Endothelial cell of umbilical vein (primary cell): ENCODE data around the gene IQCH.

Experiments used
- EZH2 ChIP-seq: IDR thresholded peaks from 2 replicates; pipeline ENCODE4 v1.6.1; 2012; ENCODE audit warnings: borderline replicate concordance, low read depth, mild to moderate bottlenecking, moderate library complexity, low read length, inconsistent platforms; ENCODE audit not compliant: severe bottlenecking
- FOS ChIP-seq: IDR thresholded peaks from 2 replicates; pipeline ENCODE4 v1.6.1; 2011; ENCODE audit warnings: mild to moderate bottlenecking, low read length, moderate library complexity, borderline replicate concordance; ENCODE audit not compliant: insufficient read depth
- GATA2 ChIP-seq: IDR thresholded peaks from 2 replicates; pipeline ENCODE4 v1.7.0; 2011; ENCODE audit warnings: low read depth, mild to moderate bottlenecking, moderate library complexity, mixed read lengths, low read length; ENCODE audit not compliant: insufficient read length, insufficient read depth
- MYC ChIP-seq: IDR thresholded peaks from one replicate; pipeline ENCODE4 v1.6.1; 2011; ENCODE audit warnings: mild to moderate bottlenecking, low read depth, low read length
- POLR2A ChIP-seq: IDR thresholded peaks from 2 replicates; pipeline ENCODE4 v1.6.1; 2012; ENCODE audit warnings: low read depth, mild to moderate bottlenecking, control low read depth, low read length
- POLR2AphosphoS5 ChIP-seq: IDR thresholded peaks from 2 replicates; pipeline ENCODE4 v1.6.1; 2012; ENCODE audit warnings: low read depth, mild to moderate bottlenecking, control low read depth, low read length, moderate library complexity; ENCODE audit not compliant: insufficient read depth
- TF ChIP-seq, protein P1 (sequence below), 2 donors: IDR thresholded peaks; 1 replicate in 1 of 2; 2 replicates in 1 of 2; pipeline ENCODE4 v1.5.1; 2011; ENCODE audit warnings: low read length in 2 of 2, mild to moderate bottlenecking in 2 of 2, moderate library complexity in 2 of 2, control low read depth in 1 of 2, inconsistent platforms in 1 of 2, low read depth in 1 of 2; ENCODE audit not compliant: insufficient read depth in 1 of 2; ENCODE audit errors: extremely low read depth in 1 of 2
- TF ChIP-seq, protein P2 (sequence below): IDR thresholded peaks from 2 replicates; pipeline ENCODE4 v1.6.1; 2011; ENCODE audit not compliant: insufficient read depth, insufficient read length

DNA sequence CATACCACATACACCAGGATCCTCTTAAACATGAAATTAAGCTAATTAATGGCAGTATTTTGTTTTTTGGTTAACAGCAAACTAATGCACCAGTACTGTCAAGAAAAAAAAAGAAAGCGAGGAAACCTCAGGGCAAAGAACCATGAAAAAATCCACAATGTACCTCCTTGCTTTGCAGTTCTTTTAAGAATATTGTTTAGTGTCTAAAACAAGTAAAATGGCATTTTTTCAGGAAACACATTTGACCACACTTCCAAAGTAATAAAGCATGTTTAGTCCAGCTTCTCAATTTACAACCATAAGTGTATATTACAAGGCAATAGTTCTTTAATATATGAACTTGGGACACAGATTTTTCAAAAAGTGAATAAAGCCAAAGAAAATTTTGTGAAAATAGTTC lies 26.7 kb upstream of the IQCH start:
- TF ChIP-seq POLR2A (no peak), GATA2 (no peak), FOS (no peak), POLR2AphosphoS5 (no peak), EZH2 (no peak), MYC (no peak)
- TF ChIP-seq, protein P1, sequence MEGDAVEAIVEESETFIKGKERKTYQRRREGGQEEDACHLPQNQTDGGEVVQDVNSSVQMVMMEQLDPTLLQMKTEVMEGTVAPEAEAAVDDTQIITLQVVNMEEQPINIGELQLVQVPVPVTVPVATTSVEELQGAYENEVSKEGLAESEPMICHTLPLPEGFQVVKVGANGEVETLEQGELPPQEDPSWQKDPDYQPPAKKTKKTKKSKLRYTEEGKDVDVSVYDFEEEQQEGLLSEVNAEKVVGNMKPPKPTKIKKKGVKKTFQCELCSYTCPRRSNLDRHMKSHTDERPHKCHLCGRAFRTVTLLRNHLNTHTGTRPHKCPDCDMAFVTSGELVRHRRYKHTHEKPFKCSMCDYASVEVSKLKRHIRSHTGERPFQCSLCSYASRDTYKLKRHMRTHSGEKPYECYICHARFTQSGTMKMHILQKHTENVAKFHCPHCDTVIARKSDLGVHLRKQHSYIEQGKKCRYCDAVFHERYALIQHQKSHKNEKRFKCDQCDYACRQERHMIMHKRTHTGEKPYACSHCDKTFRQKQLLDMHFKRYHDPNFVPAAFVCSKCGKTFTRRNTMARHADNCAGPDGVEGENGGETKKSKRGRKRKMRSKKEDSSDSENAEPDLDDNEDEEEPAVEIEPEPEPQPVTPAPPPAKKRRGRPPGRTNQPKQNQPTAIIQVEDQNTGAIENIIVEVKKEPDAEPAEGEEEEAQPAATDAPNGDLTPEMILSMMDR (IDR thresholded peaks at IDR 0.05; ENCODE audit: extremely low read depth in 1 of 2, insufficient read depth in 1 of 2, low read depth in 1 of 2, low read length in 2 of 2): no peak
- TF ChIP-seq, protein P2, sequence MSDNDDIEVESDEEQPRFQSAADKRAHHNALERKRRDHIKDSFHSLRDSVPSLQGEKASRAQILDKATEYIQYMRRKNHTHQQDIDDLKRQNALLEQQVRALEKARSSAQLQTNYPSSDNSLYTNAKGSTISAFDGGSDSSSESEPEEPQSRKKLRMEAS: no peak
